IPS-20b (cell line): Measurements from ENCODE around the gene RND2.

Experiments used
- H3K27ac ChIP-seq: one replicate; pipeline ENCODE4 v1.5.1; 2013; ENCODE audit warnings: low read length
- H3K27me3 ChIP-seq: 2 replicates; pipeline ENCODE4 v1.6.1; 2013; ENCODE audit warnings: mild to moderate bottlenecking, low read length, inconsistent platforms; ENCODE audit not compliant: insufficient read depth
- H3K36me3 ChIP-seq: 2 replicates; pipeline ENCODE4 v1.6.1; 2013; ENCODE audit warnings: low read depth, mild to moderate bottlenecking, inconsistent platforms, low read length, moderate library complexity; ENCODE audit not compliant: insufficient read depth
- H3K4me1 ChIP-seq: 2 replicates; pipeline ENCODE4 v1.6.1; 2013; ENCODE audit warnings: mild to moderate bottlenecking, control low read depth, inconsistent platforms, low read length, moderate library complexity; ENCODE audit not compliant: insufficient read depth
- H3K4me3 ChIP-seq: 2 replicates; pipeline ENCODE4 v1.5.1; 2013; ENCODE audit warnings: mild to moderate bottlenecking, low read length, inconsistent platforms
- H3K9ac ChIP-seq: 2 replicates; pipeline ENCODE4 v1.6.1; 2013; ENCODE audit warnings: low read depth, mild to moderate bottlenecking, inconsistent platforms, low read length, moderate library complexity
- H3K9me3 ChIP-seq: 2 replicates; pipeline ENCODE4 v1.6.1; 2013; ENCODE audit warnings: mild to moderate bottlenecking, low read depth, low read length, inconsistent platforms; ENCODE audit not compliant: insufficient read depth

RND2 gene

DNA sequence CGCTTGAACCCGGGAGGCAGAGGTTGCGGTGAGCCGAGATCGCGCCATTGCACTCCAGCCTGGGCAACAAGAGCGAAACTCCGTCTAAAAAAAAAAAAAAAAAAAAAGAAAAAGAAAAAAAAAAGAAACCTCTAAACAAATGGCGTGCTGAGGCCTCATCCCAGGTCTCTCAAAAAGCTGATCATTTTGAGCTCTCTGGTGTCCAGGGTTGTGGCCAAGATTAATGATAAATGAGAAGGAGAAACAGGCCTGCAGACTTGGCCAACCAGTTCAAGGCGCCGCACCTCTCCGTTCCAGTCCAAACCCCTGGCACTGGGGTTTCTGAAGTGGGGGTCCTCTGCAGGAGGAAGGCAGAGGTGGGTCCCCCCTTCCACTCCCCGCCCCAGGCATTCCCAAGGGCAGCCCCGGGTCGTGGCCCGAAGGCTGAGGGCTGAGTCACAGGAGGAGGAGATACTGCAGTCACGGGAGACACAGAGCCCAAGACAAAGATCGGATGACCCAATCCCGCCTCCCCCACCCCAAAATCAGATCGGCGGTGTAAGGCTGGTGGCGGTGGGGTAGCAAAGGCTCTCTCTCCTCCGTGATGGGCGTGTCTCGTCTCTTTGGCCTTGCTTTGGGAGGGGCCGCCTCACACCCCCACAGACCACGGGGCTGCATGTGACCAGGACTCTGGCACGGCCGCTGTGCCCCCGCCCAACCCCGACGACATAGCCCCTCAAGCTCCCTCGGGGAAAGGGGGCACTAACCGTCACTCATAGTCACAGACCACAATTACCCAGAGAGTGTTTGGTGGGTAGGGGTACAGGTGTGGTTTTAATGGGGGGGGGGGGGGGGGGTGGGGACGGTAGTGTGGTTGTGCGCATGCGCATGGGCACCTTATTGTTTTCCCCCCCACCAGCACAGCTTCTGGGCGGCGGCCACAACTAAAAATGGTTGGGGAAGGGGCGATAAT, 4.0 kb upstream of the RND2 start:
- peak overlapping the region; percentile 62 for H3K27ac ChIP-seq
- peaks cover 30% of the 10 kb centered on the region for H3K36me3 ChIP-seq
- peak overlapping the region; percentile 94 for H3K4me3 ChIP-seq
- H3K9ac ChIP-seq, result peak overlapping the region; percentile 89
- H3K27me3 ChIP-seq, result no peaks in the 10 kb centered on the region
- H3K4me1 ChIP-seq, result peaks cover 15% of the 10 kb centered on the region
- H3K9me3 ChIP-seq, result no peaks in the 10 kb centered on the region

DNA sequence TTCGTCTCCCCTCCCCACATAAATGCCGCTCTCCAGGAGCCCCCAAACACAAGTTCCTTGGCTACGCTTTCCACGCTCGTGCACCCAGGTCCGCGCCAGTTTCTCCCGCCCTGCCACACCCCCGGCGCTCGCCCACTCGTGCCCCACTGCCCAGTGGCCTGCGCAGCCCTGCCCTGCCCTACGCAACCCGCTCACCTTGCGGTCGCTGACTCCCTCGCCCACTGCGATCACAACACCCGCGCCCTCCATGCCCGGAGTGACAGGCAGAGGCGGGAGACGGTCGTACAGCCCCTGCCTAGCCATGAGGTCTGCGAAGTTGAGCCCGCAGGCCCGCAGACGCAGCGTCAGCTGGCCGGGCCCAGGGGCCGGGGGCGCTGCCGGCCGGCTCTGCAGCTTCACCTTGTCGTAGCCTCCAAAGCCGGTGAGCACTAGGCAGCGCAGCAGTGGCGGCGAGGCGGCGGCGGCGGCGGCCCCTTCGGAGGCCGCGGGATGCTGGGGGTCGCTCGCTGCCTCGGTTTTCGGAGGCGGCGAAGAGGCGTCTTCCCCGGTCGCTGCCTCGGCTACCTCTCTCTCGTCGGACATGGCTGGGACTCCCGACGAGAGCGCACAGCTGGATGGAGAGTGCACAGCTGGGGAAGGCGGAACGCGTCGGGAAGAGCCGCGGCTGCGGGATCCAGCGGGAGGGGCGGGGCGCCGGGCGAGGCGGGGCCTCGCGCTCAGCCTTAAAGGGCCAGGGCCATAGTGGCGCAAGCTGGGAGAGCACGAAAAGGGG, 3.1 kb upstream of the RND2 start, which contains the start of gene VAT1:
TSS of gene VAT1 (minus strand) at position 645 of the 772 bp plus-strand sequence. CDS start at position 582, 63 bp downstream.
- H3K27me3 ChIP-seq, result no peaks in the 10 kb centered on the region
- peak within 1 kb of the TSS; percentile 94 for H3K4me3 ChIP-seq
- H3K9ac ChIP-seq, result peak within 1 kb of the TSS; percentile 89
- H3K4me1 ChIP-seq, result peaks cover 18% of the 10 kb centered on the region
- peaks cover 23% of the 10 kb centered on the region for H3K36me3 ChIP-seq
- H3K27ac ChIP-seq, result peak within 1 kb of the TSS; percentile 62
- H3K9me3 ChIP-seq, result no peaks in the 10 kb centered on the region

DNA sequence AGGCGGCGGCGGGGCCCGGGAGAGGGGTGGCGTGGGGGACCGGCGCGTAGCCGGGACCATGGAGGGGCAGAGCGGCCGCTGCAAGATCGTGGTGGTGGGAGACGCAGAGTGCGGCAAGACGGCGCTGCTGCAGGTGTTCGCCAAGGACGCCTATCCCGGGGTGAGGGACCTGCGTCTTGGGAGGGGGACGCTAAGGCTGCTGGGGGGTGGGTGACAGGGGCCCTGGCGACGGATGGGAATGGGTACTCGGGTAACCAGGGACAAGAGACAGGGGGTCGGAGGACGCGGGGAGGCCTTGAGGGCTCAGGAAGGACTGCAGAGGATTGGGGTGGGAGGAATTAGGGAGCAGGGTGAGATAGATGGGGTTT, 243 bp downstream of the RND2 start:
- Histone ChIP-seq H3K9me3 (no peaks in the 10 kb centered on the region), H3K36me3 (peaks cover 18% of the 10 kb centered on the region; the same call in 1 of the 2 replicates), H3K4me3 (peak overlapping the region; percentile 91), H3K27me3 (no peaks in the 10 kb centered on the region), H3K9ac (peak overlapping the region; percentile 86; the same call in 1 of the 2 replicates), H3K4me1 (peaks cover 23% of the 10 kb centered on the region), H3K27ac (no peak overlapping the region)

DNA sequence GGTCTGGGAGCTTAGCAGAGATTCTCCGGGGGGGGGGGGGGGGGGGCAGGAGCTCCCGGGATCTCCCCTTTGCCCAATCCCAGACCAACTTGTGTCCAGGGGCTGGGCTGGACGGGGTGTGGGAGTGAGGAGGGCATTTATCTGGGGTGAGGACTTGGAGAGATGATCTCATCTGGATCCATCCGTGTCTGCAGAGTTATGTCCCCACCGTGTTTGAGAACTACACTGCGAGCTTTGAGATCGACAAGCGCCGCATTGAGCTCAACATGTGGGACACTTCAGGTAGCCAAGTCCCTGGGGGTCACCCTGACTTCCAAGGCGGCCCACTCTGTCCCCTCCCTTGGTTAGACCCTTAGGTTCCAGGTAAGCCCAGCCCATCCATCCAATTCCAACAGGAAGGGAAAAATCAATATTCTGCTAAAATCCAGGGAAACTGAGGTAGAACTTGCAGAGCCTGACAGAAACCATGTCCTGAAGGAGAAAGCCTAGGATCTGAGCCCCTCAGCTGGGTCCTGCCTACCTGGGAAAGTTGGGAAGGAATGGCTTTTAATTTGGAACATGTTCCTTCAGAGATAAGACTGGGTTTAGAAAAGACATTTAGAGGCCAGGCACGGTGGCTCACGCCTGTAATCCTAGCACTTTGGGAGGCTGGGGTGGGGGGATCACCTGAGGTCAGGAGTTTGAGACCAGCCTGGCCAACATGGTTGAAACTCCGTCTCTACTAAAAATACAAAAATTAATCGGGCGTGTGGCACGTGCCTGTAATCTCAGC, 921 bp downstream of the RND2 start:
- Histone ChIP-seq H3K27me3 (no peaks in the 10 kb centered on the region), H3K9me3 (no peaks in the 10 kb centered on the region), H3K9ac (peak overlapping the region; percentile 86; the same call in 1 of the 2 replicates), H3K27ac (no peak overlapping the region), H3K36me3 (peaks cover 16% of the 10 kb centered on the region; the same call in 1 of the 2 replicates), H3K4me1 (peaks cover 18% of the 10 kb centered on the region), H3K4me3 (peak overlapping the region; percentile 91)

DNA sequence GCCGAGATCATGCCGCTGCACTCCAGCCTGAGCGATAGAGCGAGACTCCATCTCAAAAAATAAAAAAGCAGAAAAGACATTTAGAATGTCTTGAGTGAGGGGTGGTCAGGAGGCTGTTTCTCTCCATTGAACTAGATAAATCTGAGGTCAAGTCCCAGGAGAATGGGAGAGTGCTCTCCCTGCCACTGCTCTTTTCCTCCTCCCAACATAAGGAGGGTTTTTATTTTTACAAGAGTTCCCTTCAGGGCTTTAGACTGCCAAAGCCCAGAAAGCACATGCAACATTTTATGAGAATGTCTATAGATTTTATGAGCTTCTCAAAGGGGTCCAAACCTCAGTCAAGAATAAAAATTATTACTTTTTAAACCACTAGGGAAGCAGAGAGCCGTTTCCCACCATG, 1.6 kb downstream of the RND2 start:
- H3K27me3 ChIP-seq, result no peaks in the 10 kb centered on the region
- no peak overlapping the region; the same call in 1 of the 2 replicates for H3K4me3 ChIP-seq
- no peak overlapping the region for H3K27ac ChIP-seq
- H3K9me3 ChIP-seq, result no peaks in the 10 kb centered on the region
- peaks cover 16% of the 10 kb centered on the region; the same call in 1 of the 2 replicates for H3K36me3 ChIP-seq
- peaks cover 22% of the 10 kb centered on the region for H3K4me1 ChIP-seq
- no peak overlapping the region; the same call in 1 of the 2 replicates for H3K9ac ChIP-seq

DNA sequence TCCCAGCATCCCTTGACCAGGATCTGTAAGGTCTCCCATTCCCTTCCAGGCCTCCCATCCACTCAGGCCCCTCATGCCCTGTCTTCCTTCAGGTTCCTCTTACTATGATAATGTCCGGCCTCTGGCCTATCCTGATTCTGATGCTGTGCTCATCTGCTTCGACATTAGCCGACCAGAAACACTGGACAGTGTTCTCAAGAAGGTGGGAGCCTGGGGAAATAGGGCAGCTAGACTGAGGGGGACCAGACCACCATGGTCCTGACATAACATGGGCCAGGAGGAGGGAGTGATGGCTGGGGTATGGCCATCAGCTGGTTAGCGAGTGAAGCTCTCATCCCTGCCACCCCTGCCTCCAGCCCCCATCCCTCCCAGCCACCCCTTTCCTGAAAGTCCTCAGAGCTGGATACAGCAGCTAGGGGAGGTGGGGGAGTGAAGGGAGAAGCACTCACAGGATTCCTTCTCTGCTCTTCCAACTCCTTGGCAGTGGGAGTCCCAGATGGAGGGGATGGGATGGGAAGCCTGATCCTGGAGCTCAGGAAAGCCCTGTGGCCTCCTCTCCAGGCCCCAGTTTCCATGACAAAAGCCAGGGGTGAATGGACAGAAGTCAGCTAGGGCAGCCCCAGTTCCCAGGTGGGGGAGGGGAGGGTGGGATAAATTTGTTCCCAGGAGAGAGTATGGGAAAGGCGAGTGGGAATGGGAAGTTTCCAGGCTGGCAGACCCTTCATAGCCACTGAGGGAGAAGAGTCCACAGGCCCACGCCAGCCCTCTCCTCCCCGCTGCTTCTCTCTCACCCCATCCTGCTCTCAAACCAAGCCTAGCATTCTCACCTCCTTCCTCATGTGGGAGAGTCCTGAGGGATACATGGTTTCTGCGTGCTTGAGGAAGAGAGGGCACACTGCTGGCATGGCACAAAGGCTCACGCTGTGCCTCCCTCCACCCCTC, 2.3 kb downstream of the RND2 start:
- H3K27me3 ChIP-seq, result no peaks in the 10 kb centered on the region
- H3K9ac ChIP-seq, result peak overlapping the region; percentile 64; the same call in 1 of the 2 replicates
- peak overlapping the region; percentile 71 for H3K27ac ChIP-seq
- H3K9me3 ChIP-seq, result no peaks in the 10 kb centered on the region
- peaks cover 16% of the 10 kb centered on the region; the same call in 1 of the 2 replicates for H3K36me3 ChIP-seq
- H3K4me1 ChIP-seq, result peaks cover 22% of the 10 kb centered on the region
- H3K4me3 ChIP-seq, result peak overlapping the region; percentile 55

DNA sequence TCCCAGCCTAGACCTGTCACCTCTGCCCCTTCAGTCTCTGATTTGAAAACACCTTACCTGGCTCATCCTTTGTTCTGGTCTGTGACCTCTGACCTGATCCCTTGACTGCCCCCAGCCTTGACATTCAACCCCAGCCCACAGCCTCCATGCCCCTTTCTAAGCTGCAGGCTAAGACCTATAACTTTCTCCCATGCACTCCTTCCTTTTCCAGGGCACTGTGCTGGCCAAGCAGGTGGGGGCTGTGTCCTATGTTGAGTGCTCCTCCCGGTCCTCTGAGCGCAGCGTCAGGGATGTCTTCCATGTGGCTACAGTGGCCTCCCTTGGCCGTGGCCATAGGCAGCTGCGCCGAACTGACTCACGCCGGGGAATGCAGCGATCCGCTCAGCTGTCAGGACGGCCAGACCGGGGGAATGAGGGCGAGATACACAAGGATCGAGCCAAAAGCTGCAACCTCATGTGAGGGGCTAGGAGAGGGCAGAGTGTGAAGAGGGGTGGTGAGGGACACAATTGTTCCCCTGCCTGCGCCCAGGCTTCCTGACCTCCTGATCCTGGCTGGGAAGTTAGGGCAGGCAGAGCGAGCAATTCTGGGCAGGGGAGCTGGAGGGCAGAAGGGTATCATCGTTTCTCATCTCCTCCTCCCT, 3.3 kb downstream of the RND2 start:
- H3K9ac ChIP-seq, result no peak overlapping the region; the same call in 1 of the 2 replicates
- H3K4me3 ChIP-seq, result peak overlapping the region; percentile 55; the same call in 1 of the 2 replicates
- H3K27me3 ChIP-seq, result no peaks in the 10 kb centered on the region
- peaks cover 23% of the 10 kb centered on the region for H3K4me1 ChIP-seq
- peaks cover 16% of the 10 kb centered on the region; the same call in 1 of the 2 replicates for H3K36me3 ChIP-seq
- no peaks in the 10 kb centered on the region for H3K9me3 ChIP-seq
- H3K27ac ChIP-seq, result no peak overlapping the region

DNA sequence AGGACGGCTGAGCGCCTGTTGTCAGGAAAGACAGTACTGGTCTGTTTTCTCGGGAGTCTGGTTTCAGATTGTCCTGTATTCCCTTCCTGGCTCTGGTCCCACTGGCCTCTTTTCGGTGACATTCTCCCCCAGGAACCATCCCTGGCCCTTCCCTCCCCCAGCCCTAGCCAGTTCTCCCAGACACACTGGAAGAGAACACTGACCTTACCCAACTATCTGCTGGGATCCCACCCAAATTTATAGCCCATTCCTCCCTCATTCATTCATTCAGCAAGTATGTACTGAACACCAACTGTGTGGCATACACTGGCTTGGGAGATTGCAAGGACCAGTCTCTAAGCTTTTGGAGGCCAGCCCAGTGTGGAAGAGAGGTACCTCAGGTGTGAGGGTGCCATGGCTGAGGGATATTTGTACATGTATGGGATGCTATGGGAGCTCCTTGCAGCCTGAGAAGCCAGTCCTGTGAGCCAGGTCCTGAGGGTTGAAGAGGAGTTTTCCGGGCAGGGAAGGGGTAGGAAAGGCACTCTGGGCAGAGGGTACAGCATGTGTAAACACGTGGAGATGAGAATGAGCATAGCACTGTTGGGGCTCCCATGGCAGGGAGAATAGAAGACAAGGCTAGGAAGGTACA, 5.2 kb downstream of the RND2 start:
- Histone ChIP-seq H3K36me3 (peaks cover 16% of the 10 kb centered on the region; the same call in 1 of the 2 replicates), H3K27ac (no peak overlapping the region), H3K4me3 (no peak overlapping the region), H3K9ac (no peak overlapping the region), H3K9me3 (no peaks in the 10 kb centered on the region), H3K4me1 (peaks cover 41% of the 10 kb centered on the region), H3K27me3 (no peaks in the 10 kb centered on the region)

DNA sequence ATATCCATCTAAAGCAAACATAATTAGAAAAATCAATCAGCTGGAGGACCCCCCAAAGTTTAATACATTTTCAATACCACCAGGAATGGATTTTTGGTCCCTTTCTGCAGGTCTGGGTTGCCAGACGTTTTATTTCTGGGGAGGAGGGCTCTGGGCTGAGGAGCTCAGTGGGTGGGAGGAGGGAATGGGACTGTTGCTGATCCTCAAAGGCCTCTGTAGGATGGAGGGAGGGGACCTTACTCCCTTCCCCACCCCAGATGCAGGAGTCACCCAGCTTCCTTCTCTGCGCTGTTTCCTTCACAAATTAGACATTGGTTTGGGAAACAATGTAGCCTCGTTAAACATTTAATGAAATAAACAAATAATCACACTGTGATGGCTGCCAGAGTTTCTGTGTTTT, 6.6 kb downstream of the RND2 start:
- H3K9me3 ChIP-seq, result no peaks in the 10 kb centered on the region
- peaks cover 16% of the 10 kb centered on the region; the same call in 1 of the 2 replicates for H3K36me3 ChIP-seq
- peaks cover 44% of the 10 kb centered on the region for H3K4me1 ChIP-seq
- no peaks in the 10 kb centered on the region for H3K27me3 ChIP-seq
- no peak overlapping the region for H3K4me3 ChIP-seq
- no peak overlapping the region for H3K27ac ChIP-seq
- H3K9ac ChIP-seq, result peak overlapping the region; percentile 24; the same call in 1 of the 2 replicates
